ENCODE results near the gene ESR1.

ESR1 gene

GRCh38 chr6:151765444-151765886 lies 42.0 kb upstream of the ESR1 start:
- DNase-seq (ENCODE audit: low read depth), result peak; percentile 91

GRCh38 chr6:151772446-151772845 lies 35.0 kb upstream of the ESR1 start:
- TF ChIP-seq CTCF (conservative IDR thresholded peaks at IDR 0.05; ENCODE audit: control insufficient read depth, insufficient read depth, low read depth, low read length), result no peak
- no peak for DNase-seq (ENCODE audit: low read depth)
- no peak overlapping the region for H3K4me3 ChIP-seq (ENCODE audit: control insufficient read depth, low read depth, low read length)

More at GRCh38 chr6:151765444-151765886, 42.0 kb upstream of the ESR1 start:
- peak; percentile 79 for TF ChIP-seq CTCF (conservative IDR thresholded peaks at IDR 0.05; ENCODE audit: control insufficient read depth, insufficient read depth, low read depth, low read length)
- no peak overlapping the region for H3K4me3 ChIP-seq (ENCODE audit: control insufficient read depth, low read depth, low read length)

DNA sequence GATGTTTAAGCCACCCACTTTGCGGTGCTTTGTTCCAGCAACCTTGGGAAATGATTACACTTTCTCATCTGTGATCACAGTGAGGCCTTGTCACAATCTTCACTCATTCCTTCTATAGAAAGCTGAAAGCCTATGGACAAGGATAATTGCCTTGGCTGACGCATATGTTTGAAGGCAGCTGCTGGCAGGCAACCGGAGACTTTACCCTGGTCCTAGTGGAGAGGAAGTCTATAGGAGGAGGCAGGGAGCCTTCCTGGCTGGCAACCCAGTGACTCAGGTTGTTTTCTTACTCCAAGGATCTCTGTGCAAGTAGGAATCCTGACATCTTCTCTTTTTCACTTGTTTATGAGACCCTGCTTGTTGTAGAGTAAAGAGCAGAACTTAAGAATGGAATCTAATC lies 34.1 kb upstream of the ESR1 start:
- DNase-seq (ENCODE audit: low read depth), result peak; percentile 10
- no peak overlapping the region for H3K4me3 ChIP-seq (ENCODE audit: control insufficient read depth, low read depth, low read length)
- no peak for TF ChIP-seq CTCF (conservative IDR thresholded peaks at IDR 0.05; ENCODE audit: control insufficient read depth, insufficient read depth, low read depth, low read length)

DNA sequence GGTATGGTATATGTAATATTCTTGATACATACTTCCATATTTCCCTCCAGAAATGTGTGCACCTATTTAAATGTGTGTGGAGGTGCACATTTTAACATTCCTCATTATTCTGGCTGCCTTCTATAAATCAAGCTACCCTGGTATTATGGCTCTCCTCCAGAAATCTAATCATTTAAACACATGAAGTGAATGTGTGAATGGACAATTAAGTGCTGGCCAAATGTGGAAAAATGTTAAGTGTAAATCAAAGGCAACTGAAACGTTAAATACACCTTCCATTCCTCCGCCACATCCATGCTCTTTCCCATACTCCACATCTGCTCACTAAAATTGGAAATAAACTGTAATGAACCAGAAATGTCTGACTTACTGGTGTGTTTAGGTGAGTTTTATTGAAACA lies 24.9 kb upstream of the ESR1 start:
- DNase-seq (ENCODE audit: low read depth), result no peak
- no peak overlapping the region for H3K4me3 ChIP-seq (ENCODE audit: control insufficient read depth, low read depth, low read length)
- no peak for TF ChIP-seq CTCF (conservative IDR thresholded peaks at IDR 0.05; ENCODE audit: control insufficient read depth, insufficient read depth, low read depth, low read length)

- no peak overlapping the region for H3K4me3 ChIP-seq (ENCODE audit: control insufficient read depth, low read depth, low read length)
- TF ChIP-seq CTCF (conservative IDR thresholded peaks at IDR 0.05; ENCODE audit: control insufficient read depth, insufficient read depth, low read depth, low read length), result no peak
- DNase-seq (ENCODE audit: low read depth), result no peak
These were observed 23.8 kb upstream of the ESR1 start for GRCh38 chr6:151783692-151784091.

DNA sequence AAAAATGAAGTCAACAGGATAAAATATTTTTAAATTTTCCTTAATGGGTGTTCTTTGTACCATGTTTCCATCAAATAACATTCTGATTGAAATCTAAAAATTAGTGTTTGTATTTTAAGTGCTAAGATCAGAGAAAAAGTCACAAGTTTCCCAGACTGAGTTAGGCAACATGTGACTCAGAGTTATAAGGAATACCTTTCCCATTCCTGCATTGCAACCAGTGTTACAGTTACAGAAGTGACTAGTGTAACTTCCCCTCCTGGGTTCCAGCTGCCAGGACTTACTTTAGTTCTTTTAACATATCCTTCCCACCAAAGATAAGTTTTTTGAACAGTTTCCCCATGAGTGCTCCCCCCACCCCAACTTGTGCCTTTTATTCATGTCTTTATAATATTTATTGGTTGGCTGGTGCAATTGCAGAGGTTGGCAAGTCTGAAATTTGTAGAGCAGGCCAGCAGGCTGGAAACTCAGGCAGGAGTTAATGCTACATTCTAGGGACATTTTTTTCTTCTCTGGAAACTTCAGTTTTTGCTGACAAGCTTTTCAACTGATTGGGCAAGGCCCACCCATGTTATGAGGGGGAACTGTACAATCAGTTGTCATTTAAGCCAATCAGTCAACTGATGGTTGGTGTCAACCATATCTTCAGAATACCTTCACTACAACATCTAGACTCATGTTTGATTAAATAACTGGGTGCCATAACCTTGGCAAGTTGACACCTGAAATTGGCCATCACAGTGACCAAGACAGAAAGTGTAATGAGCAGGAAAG lies 22.9 kb upstream of the ESR1 start:
- H3K4me3 ChIP-seq (ENCODE audit: control insufficient read depth, low read depth, low read length), result no peak overlapping the region
- DNase-seq (ENCODE audit: low read depth), result peak; percentile 57
- TF ChIP-seq CTCF (conservative IDR thresholded peaks at IDR 0.05; ENCODE audit: control insufficient read depth, insufficient read depth, low read depth, low read length), result no peak
